Limb (tissue), 2 donors: Measurements from ENCODE around the gene HECW1.
"Not testable (repeated sequence)": the region's sequence is repeated elsewhere in the genome, so short reads cannot be mapped to it uniquely, and the experiment has no call there.

ENCODE experiments used
- DNase-seq, 2 donors: peaks; one replicate each; pipeline ENCODE4 v3.0.0-alpha.2; 2016; ENCODE audit errors: extremely low spot score in 2 of 2

HECW1 gene

DNA sequence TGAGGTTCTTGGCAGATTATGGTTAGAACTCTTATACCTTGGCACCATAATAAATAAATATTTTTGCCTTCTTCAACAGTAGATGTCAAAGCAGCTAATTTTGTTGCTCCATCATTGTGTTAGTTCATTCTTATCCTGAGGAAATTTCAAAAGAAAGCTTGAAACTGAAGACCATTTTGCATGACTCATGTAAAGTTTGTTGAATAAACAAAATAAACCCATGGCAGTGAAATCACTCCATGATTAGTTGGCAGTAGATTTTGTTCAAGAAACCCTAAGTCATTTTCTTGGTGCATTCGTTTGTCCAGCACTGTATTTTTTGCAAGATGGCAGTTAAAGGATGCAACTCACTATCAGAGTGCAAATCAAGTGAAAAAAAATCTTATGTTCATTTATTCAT lies 91.6 kb downstream of the HECW1 start:
- DNase-seq: no peak

DNA sequence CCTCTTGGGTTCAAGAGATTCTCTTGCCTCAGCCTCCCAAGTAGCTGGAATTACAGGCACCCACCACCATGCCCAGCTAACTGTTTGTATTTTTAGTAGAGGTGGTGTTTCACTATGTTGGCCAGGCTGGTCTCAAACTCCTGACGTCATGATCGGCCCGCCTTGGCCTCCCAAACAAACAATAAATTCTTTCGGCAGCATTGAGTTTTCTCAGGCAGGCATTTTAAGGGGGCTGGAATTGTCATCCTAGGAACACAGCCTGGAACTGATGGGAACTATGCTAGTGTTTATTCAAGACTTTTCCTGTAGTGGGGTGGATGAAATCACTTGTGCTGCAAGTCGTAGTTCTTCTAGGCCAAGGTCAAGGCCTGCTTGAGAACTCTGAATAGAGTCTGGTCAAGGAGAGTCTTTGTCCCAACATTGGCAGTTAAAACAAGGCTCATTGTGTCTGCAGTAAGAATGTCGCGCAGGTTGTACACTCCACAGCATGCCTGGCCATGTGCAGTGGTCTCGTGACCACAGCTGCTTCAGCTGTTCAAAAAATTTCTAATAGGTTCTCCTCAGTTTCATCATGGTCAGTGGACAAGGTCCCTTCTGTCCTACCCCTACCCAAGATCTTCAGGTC lies 92.8 kb downstream of the HECW1 start:
- no peak for DNase-seq

DNA sequence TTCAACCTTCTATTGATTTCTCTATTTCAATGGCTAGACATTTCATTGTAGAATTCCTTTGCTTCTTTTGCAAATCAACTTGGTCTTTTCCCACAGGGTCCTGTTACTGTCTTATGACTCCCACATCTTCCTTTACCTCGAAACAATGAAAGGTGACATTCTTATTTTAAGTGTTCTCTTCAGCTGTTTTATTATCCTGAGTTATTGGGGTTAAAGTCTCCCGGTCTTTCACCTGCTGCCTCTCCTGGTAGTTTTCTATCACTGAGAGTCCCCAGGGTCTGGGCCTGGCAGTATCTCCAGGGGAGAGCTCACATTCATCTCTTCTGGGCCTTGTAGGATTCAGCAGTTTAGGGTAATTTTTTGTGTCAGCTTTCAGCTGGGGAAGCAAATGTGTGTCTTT lies 95.8 kb downstream of the HECW1 start:
- DNase-seq: no peak

DNA sequence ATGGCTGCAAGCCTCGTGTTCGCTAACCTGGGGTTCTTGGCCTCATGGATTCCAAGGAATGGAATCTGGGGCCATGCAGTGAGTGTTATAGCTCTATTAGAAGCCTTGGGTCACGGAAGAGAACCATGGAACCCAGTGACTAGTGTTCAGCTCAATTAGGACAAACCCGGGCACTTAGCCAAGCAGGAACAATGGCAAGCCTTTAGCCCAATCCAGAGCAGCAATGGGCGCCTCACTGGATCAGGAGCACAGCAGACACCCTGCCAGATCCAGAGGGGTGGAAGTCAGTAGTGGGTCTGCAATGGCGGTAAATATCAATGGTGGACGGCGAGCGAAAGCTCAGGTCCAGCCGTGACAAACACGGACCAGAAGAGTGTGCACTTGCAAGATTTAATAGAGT lies 98.1 kb downstream of the HECW1 start:
- DNase-seq: not testable (repeated sequence)

DNA sequence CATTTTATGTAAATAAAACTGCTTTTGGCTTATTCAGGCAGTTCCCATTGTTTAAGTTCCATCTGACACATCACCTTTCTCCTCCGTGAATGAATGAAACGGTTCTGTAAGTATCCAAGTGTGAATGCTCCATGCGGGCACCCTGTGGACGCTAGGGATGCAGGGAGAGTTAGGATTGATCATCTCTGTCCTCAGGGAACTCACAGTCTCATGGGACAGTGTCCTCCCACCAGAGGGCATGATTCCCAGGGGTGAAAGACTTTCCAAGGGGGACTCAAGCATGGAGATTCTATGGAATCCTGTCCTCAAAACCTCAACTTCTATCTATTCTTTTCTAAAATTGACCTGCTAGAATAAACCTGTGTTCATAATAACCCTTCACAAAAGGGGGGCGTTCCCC lies 98.8 kb downstream of the HECW1 start:
- no peak for DNase-seq

DNA sequence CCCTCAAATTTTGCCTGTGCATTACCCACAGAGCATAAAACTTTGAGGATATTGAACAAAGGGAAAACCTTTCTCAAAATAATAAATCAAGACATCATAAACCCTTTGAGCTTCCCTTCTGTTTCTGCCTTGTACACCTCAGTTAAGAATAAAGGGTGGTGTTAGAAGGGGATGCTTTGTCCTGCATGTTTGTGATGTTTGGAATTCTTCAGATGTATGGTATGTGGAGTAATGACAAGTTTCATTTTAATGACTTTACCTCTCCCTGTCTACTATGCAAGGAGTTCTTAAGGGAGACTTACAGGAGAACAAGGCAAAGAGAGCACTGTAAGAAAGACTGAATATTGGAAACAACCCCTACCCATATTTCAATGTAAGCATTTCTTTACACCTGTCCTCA lies 99.2 kb downstream of the HECW1 start:
- no peak for DNase-seq

DNA sequence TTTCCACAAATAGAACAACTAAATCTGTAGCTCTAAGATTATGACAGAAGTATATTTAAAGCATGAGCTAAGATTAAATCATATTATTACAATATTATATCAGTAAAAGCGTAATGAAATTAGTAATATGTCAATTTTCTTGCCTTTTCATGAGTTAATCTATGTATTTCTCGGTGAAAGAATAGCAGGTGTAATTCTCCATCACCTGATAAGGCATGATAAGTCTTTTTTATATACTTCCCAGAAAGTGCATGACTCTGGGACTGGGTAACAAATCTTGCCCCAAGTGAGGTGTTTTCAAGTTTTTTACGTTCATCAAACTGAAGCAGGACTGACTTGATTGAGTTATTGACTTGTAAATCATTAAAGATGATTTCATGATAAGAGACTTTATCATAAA lies 100.5 kb downstream of the HECW1 start:
- no peak for DNase-seq

DNA sequence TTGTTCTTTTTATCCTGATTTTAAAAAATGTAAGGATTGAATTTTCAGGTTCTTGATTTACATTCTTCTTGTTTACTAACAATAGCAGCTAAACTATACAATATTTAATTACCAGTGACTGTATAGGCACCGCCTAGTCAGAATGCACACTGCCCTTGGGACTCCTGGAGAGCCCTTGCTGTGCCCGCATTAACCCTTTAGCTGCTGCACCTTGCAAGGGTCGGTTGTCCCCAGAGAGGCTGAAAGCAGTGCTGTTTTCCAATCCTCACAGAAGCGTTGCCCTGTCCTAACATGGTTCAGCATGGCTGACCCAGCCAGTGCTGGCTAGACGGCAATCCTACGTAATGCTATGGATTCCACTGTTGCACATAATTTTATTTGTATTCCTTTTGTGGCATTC lies 102.6 kb downstream of the HECW1 start:
- no peak for DNase-seq

DNA sequence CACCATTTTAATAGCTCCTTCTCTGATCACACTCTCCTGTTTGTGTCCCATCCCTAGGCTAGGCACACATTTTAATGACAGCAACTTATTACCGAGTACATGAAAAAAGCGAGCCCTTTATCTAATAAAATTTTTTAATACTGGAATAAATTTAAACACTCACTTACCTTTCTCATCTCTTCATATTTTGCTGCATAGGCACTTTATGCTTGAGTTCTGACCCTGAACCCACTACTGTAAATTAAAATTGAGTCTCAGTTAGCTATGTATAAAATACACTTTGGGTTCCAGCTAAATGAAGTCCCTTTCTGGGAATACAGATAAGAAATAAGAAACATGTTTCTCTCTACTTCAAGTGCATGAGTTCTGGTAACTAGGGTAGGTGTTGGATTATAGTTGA lies 104.6 kb downstream of the HECW1 start:
- no peak for DNase-seq

DNA sequence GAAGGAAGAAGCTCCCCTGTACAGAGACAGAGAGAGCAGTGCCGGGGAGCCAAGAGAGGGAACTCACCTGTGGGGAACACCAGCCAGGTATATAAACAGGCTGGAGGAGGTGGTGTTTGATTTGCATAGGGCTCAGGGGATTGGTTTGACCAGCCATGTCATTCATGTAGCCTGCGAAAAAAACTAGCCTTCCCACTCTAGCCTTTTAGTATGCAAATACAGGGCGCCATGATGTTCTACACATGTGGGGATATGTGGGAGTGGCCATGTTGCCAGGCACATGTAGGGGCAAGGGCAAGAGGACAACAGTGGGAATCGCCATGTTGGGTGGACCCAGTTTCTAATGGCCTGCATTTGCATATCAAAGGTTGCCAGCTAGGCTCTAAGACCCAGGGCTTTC lies 106.5 kb downstream of the HECW1 start:
- not testable (repeated sequence) for DNase-seq

DNA sequence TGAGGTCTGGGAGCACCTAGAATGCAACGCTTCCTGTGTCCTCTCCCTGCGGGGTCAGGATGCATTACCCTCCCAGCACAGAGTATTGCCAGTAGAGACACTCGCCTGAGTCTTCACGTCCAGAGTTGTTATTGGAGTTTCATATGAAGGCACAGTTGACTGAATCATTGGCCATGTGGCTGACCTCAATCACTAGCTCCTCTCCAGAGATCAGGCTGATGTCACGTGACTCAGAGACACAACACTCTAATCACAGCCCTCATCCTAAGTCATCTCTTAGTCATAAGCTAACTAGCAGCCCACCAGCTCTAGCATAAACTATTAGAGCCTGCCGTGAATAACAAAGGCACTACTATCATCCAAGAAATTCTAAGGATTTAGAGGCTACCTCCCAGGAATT lies 107.8 kb downstream of the HECW1 start:
- no peak for DNase-seq

DNA sequence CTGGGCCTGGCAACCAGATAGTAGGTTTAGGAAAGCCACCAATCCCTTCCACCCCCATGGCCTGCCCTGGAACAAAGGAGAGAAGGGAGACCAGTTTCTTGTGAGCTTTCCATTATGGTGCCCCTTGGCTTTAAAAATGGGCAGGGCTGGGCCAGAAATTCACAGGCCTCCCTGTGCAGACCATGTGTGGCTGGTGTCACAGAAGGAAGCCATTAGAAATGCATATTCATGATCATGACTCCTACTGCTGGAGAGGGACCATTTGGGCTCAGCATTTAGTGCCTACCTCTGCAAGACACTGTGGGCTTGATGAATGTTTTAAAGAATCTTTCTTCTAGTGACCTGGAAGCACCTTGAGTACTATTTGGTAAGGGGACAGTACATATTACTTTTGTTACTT lies 108.3 kb downstream of the HECW1 start:
- DNase-seq: no peak

DNA sequence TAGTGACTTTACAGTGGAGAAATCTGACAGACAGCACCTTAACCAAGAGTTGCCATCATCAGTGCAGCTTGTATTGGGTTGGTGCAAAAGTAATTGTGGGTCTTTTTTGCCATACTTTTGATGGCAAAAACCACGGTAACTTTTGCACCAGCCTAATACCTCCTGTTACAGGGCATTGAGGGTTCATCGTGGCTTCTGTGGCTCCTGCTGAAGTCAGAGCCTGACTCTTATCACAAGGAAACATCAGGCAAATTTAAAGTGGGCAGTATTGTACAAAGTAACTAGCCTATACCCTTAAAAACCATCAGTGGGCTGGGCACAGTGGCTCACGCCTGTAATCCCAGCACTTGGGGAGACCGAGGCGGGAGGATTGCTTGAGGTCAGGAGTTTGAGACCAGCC lies 117.4 kb downstream of the HECW1 start:
- DNase-seq: no peak

DNA sequence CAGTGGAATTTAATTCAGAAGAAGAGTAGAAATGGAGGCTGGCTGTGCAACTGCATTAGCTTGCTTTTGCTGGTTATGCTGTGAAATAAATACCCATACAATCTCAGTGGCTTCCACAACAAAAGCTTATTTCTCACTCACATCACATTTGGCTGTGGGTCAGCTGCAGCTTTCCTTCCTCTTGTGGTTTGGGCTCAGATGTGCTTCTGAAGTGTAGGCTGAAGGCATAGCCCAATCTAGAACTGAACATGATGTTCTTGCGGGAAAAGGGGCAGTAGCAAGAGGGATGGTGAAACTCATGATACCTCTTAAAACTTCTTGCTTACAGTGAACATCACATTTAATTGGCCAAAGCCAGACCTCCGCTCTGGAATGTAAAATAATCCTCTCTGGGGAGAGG lies 119.9 kb downstream of the HECW1 start:
- DNase-seq: no peak

DNA sequence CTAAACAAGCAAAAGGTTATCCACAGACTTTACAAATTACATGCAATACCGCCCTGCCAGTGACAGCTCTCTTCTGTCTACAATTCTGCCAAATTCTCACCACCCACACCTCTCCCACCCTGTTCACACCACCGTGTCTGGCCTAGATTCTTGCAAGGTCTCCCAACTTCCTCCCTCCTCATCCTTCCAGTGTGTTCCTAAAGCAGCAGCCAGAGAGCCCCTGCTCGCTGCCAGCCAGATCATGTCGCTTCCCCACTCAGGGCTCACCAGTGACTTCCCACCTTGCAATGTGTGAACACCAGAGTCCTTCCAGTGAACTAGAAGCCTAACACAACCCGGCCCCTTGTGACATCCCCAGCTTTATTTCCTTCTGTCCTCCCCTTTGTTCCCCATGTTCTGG lies 121.6 kb downstream of the HECW1 start:
- DNase-seq: no peak

DNA sequence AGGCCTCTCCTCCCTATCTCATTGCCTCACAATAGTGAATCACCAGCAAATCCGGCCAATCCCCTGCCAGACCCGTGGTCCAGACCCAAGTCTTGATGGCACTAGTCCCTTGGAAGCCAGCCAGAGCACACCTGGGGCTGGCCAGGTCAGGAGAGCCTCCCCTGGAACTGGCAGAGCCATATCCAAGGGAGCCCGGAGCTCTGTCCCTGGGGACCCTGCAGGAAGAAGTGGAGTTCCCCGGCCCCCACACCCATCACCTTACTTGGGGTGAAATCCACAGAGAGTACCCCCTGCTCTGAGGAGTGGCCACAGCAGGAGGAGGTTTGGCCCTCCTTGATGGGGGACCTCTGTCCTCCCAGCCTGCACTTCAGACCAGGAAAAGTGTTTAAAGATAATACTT lies 122.5 kb downstream of the HECW1 start:
- DNase-seq: no peak

DNA sequence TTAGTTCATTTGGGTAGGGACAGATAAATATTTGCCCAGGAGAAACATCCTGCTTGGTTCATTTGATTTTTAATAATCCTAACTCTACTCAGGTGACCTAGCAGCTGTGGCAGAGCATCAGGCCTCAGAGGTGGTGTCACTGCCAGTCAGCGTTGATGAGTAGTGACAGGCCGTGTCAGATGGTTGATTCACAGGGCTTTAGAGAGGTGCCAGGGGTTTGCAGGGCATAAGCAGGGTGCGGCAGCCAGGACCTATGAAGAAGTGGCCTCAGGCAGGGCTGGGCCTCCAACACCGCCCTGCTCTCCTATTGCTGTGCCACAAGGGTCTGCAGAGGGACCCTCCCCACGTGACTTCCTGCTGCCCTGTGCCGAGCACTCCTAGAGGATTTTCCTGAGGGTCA lies 128.1 kb downstream of the HECW1 start:
- no peak for DNase-seq

DNA sequence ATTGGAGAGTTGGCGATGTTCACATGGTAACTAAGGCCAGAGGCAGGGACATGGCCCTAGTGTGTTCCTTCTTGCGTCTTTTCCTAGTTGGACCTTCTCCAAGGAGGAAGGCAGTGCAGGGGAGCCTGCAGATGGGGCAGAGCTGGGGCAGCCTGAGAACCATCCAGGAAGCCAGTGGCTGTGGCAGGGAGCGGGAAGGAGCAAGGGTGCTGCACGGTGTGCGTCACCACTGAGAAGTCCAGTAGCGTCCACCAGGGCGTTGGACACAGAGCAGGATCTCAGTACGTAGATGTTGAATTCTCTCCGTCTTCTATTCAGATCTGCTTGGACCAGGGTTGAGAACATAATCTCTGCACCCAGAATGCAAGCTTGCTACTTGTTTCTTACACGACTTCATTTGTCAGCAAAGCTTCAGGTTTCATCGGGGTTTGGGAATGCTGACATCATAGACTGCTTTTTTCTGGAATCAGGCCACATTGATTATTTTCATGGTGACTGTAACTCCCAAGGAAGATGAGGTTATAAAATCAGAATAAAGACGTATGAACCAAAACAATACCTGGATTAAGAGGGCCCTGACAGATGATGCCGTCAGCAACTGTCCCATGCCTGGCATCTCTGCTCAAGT lies 130.3 kb downstream of the HECW1 start:
- DNase-seq: no peak

DNA sequence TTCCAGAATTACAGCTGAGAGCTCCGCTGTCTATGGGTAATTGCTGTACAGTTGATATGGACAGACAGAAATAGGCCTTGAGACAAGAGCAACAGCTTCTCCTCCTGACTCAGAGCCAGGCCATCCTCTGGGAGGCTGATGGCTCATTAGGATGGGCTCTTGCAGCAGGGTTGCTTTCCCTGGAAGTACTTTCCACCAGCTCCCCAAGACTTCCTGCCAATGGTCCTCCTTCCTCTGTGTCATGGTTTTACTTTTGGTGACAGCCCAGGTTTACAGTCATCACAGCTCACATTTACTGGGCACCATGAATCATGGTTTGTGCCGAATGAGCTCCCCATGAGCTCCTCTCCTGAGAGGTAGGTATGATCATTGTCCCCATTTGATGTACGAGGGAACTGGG lies 131.8 kb downstream of the HECW1 start:
- DNase-seq: no peak

DNA sequence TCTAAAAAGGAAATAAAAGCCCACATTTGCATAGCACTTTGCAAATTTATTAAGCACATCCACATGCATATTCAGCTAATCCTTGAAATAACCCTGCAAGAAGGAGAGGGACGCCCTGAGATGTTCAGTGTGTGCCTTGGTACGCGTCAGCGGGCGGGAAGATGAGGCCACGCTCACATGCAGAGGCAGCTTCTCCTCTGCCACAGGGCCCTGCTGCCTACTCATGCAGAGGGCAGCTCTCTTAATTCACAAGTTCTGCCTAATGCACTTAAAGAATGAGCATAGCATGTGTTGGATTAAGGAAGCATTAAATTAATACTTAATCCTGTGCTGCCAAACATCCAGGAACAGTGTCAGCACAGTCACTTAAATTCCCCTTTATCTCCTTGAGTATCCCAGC lies 132.3 kb downstream of the HECW1 start:
- DNase-seq: no peak

DNA sequence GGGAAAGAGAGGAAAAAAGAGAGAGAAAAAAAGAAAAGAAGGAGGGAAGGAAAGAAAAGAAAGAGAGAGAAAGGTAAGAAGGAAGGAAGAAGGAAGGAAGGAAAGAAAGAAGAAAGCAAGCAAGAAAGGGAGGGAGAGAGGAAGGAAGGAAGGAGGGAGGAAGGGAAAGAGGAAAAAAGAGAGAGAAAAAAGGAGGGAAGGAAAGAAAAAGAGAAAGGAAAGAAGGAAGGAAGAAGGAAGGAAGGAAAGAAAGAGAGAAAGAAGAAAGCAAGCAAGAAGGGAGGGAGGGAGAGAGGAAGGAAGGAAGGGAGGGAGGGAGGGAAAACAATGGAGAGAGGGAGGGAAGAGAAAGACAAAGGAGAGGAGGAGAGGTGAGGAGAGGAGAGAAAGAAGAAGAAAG lies 135.3 kb downstream of the HECW1 start:
- DNase-seq: no peak

DNA sequence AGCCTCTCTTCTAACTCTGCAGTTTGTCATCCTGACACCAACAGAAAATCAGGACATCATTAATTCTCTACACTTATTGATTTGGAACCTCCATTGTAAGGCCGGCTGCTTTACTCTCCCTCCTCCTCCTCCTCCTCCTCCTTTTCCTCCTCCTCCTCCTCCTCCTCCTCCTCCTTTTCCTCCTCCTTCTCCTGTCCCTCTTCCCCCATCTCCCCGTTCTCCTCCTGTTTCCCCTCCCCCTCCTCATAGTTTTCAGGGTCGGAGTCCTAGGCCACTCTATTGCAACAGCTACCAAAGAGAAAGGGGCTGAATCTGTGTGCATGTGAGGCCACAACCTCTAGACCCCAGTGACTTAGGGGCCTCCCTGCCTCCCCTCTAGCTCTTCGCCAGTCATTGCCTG lies 136.1 kb downstream of the HECW1 start:
- DNase-seq: no peak

DNA sequence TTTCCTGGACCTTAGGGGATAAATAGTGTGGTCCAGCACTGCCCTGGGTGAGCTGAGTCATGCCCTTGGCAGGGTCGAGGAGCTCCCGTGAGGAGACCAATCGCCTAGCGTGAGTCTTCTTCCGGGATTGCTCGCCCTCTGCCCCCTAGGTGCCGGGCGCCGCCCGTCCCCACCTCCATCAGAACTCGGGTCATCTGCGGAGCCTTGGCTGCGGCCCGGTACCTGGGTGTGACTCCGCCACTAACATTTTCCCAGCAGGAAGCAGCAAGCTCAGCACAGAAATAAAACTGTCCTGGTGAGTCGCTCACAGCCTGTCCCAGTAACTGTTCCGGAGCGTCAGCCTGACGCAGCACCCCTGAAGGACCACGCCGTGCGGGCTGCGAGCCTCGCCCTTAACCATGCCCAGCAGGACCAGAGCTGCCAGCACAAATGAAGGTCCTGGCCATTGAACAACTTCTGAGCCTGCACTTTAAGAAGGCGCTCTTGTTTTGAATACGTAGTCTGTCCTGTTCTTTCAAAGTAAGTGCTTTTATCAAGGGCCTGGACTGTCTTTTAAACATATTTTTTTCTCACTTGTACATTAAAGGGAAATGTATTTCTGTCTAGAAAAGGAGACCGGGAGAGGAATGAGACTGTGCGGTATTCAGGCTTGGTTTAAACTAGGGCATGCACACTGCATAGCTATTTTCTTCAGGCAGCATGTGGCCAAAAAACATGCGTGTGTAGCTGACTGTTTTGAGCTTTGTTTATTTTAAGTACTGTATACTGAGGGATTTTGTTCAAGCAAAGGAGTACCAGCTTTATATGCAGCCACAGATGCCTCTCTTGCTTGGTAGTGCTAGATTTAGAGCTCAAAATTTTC lies 136.7 kb downstream of the HECW1 start:
- no peak for DNase-seq
